ENCODE measurements around the gene SLC13A4. TPM values are rescaled to one million over a fixed set of nuclear protein-coding genes. Genes with fewer than 3 reads are reported as not detected.

Gene SLC13A4
- polyA plus RNA-seq, 1 donor (not counting 4 experiments of a cell fraction or from before 2014, with no cell fraction given): 0.12 TPM

- no peaks in the 10 kb centered on the region for H3K9me3 ChIP-seq (ENCODE audit: control insufficient read depth, low read depth, low read length)
- DNase-seq (ENCODE audit: low read depth, low spot score): no peak
- no peak for TF ChIP-seq EZH2 (IDR thresholded peaks at IDR 0.05; ENCODE audit: low read length)
- no peak for TF ChIP-seq CTCF (optimal IDR thresholded peaks at IDR 0.05 in 1 of 3, IDR thresholded peaks at IDR 0.05 in 1 of 3, conservative IDR thresholded peaks at IDR 0.05 in 1 of 3; ENCODE audit: extremely low read depth in 1 of 3, insufficient read depth in 2 of 3, low read length in 3 of 3)
- H3K9me1 ChIP-seq (ENCODE audit: control insufficient read depth, extremely low read depth, insufficient read depth, low read length): no peaks in the 10 kb centered on the region
- no peak overlapping the region for H3K9ac ChIP-seq (ENCODE audit: control insufficient read depth, extremely low read depth, insufficient read depth, low read length)
- no peak overlapping the region for H3K4me3 ChIP-seq (ENCODE audit: control insufficient read depth in 2 of 3, extremely low read depth in 1 of 3, insufficient read depth in 2 of 3, low read depth in 1 of 3, low read length in 3 of 3)
- no peaks in the 10 kb centered on the region for H3K27me3 ChIP-seq (ENCODE audit: control insufficient read depth, extremely low read depth, insufficient read depth, low read length)
- no peaks in the 10 kb centered on the region for H3K79me2 ChIP-seq (ENCODE audit: control insufficient read depth, insufficient read depth, low read length)
- no peak overlapping the region for H2AFZ ChIP-seq (ENCODE audit: control insufficient read depth, low read length)
- dilution Hi-C loops (cut with MboI; ENCODE audit: extremely low pct_ligation_motif_present, low sequenced_read_pairs): no loop called here
- no peak overlapping the region for H3K4me2 ChIP-seq (ENCODE audit: control insufficient read depth, extremely low read depth, insufficient read depth, low read depth, low read length)
- H3K36me3 ChIP-seq (ENCODE audit: control insufficient read depth in 2 of 2, extremely low read depth in 1 of 2, insufficient read depth in 2 of 2, low read length in 2 of 2): no peaks in the 10 kb centered on the region
- H3K4me1 ChIP-seq (ENCODE audit: control insufficient read depth, extremely low read depth, insufficient read depth, low read length): no peaks in the 10 kb centered on the region
- H4K20me1 ChIP-seq (ENCODE audit: control insufficient read depth, extremely low read depth, insufficient read depth, low read length): no peaks in the 10 kb centered on the region
- no peak overlapping the region for H3K27ac ChIP-seq (ENCODE audit: control insufficient read depth, insufficient read depth, low read length)
- FAIRE-seq: no peak
Measured at GRCh38 chr7:135768467-135768866, 40.5 kb upstream of the SLC13A4 start.

- Histone ChIP-seq H2AFZ (ENCODE audit: control insufficient read depth, low read length) (no peak overlapping the region), H3K4me1 (ENCODE audit: control insufficient read depth, extremely low read depth, insufficient read depth, low read length) (no peaks in the 10 kb centered on the region), H3K27ac (ENCODE audit: control insufficient read depth, insufficient read depth, low read length) (no peak overlapping the region), H4K20me1 (ENCODE audit: control insufficient read depth, extremely low read depth, insufficient read depth, low read length) (no peaks in the 10 kb centered on the region), H3K36me3 (ENCODE audit: control insufficient read depth in 2 of 2, extremely low read depth in 1 of 2, insufficient read depth in 2 of 2, low read length in 2 of 2) (no peaks in the 10 kb centered on the region), H3K79me2 (ENCODE audit: control insufficient read depth, insufficient read depth, low read length) (no peaks in the 10 kb centered on the region), H3K4me2 (ENCODE audit: control insufficient read depth, extremely low read depth, insufficient read depth, low read depth, low read length) (no peak overlapping the region), H3K9me1 (ENCODE audit: control insufficient read depth, extremely low read depth, insufficient read depth, low read length) (no peaks in the 10 kb centered on the region), H3K9ac (ENCODE audit: control insufficient read depth, extremely low read depth, insufficient read depth, low read length) (no peak overlapping the region), H3K27me3 (ENCODE audit: control insufficient read depth, extremely low read depth, insufficient read depth, low read length) (no peaks in the 10 kb centered on the region), H3K4me3 (ENCODE audit: control insufficient read depth in 2 of 3, extremely low read depth in 1 of 3, insufficient read depth in 2 of 3, low read depth in 1 of 3, low read length in 3 of 3) (no peak overlapping the region), H3K9me3 (ENCODE audit: control insufficient read depth, low read depth, low read length) (no peaks in the 10 kb centered on the region)
- no peak for DNase-seq (ENCODE audit: low read depth, low spot score)
- no peak for FAIRE-seq
- TF ChIP-seq CTCF (optimal IDR thresholded peaks at IDR 0.05 in 1 of 3, IDR thresholded peaks at IDR 0.05 in 1 of 3, conservative IDR thresholded peaks at IDR 0.05 in 1 of 3; ENCODE audit: extremely low read depth in 1 of 3, insufficient read depth in 2 of 3, low read length in 3 of 3) (no peak), EZH2 (IDR thresholded peaks at IDR 0.05; ENCODE audit: low read length) (no peak)
- dilution Hi-C loops (cut with MboI; ENCODE audit: extremely low pct_ligation_motif_present, low sequenced_read_pairs): no loop called here
Measured at GRCh38 chr7:135768064-135768463, 40.1 kb upstream of the SLC13A4 start.

All from keratinocyte (primary cell).